NCI-H1417 treated with DMSO at 0.1 percent for 48 hours (cell line): ENCODE measurements around the gene RCL1.

Experiments
- DNase-seq: peaks from one replicate; lab custom pipeline; 2025; lab: John Stamatoyannopoulos, UW

Gene RCL1

GRCh38 chr9:4812858-4813257, 20.1 kb downstream of the RCL1 start:
- DNase-seq: no peak

- no peak for DNase-seq
Measured at GRCh38 chr9:4814913-4815312, 22.2 kb downstream of the RCL1 start.

- no peak for DNase-seq
Measured at GRCh38 chr9:4815381-4815956, 22.7 kb downstream of the RCL1 start.

GRCh38 chr9:4820168-4820567, 27.4 kb downstream of the RCL1 start:
- no peak for DNase-seq

GRCh38 chr9:4821133-4821532, 28.4 kb downstream of the RCL1 start:
- no peak for DNase-seq

GRCh38 chr9:4822057-4822456, 29.3 kb downstream of the RCL1 start:
- DNase-seq: no peak

- DNase-seq: no peak
Measured at GRCh38 chr9:4826417-4827166, 33.8 kb downstream of the RCL1 start.

- DNase-seq: no peak
Measured at GRCh38 chr9:4827224-4827623, 34.5 kb downstream of the RCL1 start.

- DNase-seq: no peak
Measured at GRCh38 chr9:4828761-4829160, 36.0 kb downstream of the RCL1 start.

- no peak for DNase-seq
Measured at GRCh38 chr9:4829969-4830368, 37.2 kb downstream of the RCL1 start.

GRCh38 chr9:4830699-4831098, 38.0 kb downstream of the RCL1 start:
- no peak for DNase-seq

- DNase-seq: no peak
Measured at GRCh38 chr9:4831119-4831518, 38.4 kb downstream of the RCL1 start.

GRCh38 chr9:4831944-4832343, 39.2 kb downstream of the RCL1 start:
- no peak for DNase-seq

- DNase-seq: no peak
Measured at GRCh38 chr9:4832786-4833579, 40.2 kb downstream of the RCL1 start.

- no peak for DNase-seq
Measured at GRCh38 chr9:4833781-4834560, 41.2 kb downstream of the RCL1 start.

- no peak for DNase-seq
Measured at GRCh38 chr9:4836676-4837075, 43.9 kb downstream of the RCL1 start.

- DNase-seq: no peak
Measured at GRCh38 chr9:4837261-4838188, 44.8 kb downstream of the RCL1 start.

GRCh38 chr9:4838189-4838546, 45.4 kb downstream of the RCL1 start:
- DNase-seq: no peak

- DNase-seq: no peak
Measured at GRCh38 chr9:4839470-4839912, 46.7 kb downstream of the RCL1 start.

- no peak for DNase-seq
Measured at GRCh38 chr9:4840018-4840417, 47.3 kb downstream of the RCL1 start.

- no peak for DNase-seq
Measured at GRCh38 chr9:4842213-4842612, 49.5 kb downstream of the RCL1 start.
